Panc1 (cell line): ENCODE data around the gene NUDT19.

Source experiments
- CTCF ChIP-seq: fragments of 450-650 bp; IDR thresholded peaks from 2 replicates; pipeline ENCODE4 v1.5.1; 2017; ENCODE audit warnings: mild to moderate bottlenecking
- REST ChIP-seq, 2 experiments: IDR thresholded peaks; 2 replicates each; pipeline ENCODE4 v1.6.1; 2011 to 2012; ENCODE audit warnings: low read depth in 2 of 2, control low read depth in 1 of 2, low read length in 1 of 2, mild to moderate bottlenecking in 1 of 2, moderate library complexity in 1 of 2; ENCODE audit not compliant: insufficient read depth in 1 of 2

DNA sequence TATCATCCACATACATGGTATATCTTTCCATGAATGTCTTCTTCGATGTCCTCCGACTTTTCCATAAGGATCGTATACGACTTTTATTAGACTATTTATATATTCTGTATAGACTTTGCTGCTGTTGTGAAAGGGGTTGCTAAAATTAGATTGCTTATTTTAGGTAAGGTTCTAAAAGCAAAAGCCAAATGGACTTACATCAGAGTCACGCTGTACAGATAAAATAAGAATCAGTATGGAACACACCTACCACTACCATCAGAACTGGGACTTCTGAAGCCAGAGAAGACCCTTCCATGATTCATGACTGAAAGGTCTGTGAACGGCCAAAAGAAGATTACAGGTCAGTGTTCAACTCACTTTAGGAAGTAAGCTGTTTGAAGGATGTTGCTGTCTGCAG, 25.5 kb upstream of the NUDT19 start:
- TF ChIP-seq REST (IDR thresholded peaks at IDR 0.05; ENCODE audit: insufficient read depth in 1 of 2, low read depth in 2 of 2, low read length in 1 of 2) = no peak
- no peak for TF ChIP-seq CTCF
